Keratinocyte (primary cell): ENCODE results near the gene DLG1. TPM values are rescaled to one million over a fixed set of nuclear protein-coding genes. Genes with fewer than 3 reads are reported as not detected.

ENCODE experiments used
- DNase-seq: peaks from one replicate; pipeline ENCODE4 v3.0.0-alpha.2; 2011; ENCODE audit warnings: low read depth, missing footprints, low spot score
- FAIRE-seq: peaks from 2 replicates; lab custom pipeline; 2011; peaks lifted over from hg19 to GRCh38; lab: Jason Lieb, UNC
- H2AFZ ChIP-seq: 2 replicates; pipeline ENCODE4 v1.6.0; 2012; ENCODE audit warnings: low read length, control low read depth, inconsistent platforms; ENCODE audit not compliant: control insufficient read depth
- H3K27ac ChIP-seq: 2 replicates; pipeline ENCODE4 v1.5.1; 2011; ENCODE audit warnings: low read length; ENCODE audit not compliant: control insufficient read depth, insufficient read depth
- H3K27me3 ChIP-seq: 3 replicates; pipeline ENCODE4 v1.6.0; 2011; ENCODE audit warnings: low read length; ENCODE audit not compliant: control insufficient read depth, insufficient read depth; ENCODE audit errors: extremely low read depth
- H3K36me3 ChIP-seq, 2 experiments: 2 replicates in 1 of 2; 3 replicates in 1 of 2; pipeline ENCODE4 v1.5.1; 2011; ENCODE audit warnings: low read length in 2 of 2, mild to moderate bottlenecking in 1 of 2; ENCODE audit not compliant: control insufficient read depth in 2 of 2, insufficient read depth in 2 of 2; ENCODE audit errors: extremely low read depth in 1 of 2
- H3K4me1 ChIP-seq: 3 replicates; pipeline ENCODE4 v1.5.1; 2011; ENCODE audit warnings: low read length; ENCODE audit not compliant: control insufficient read depth, insufficient read depth; ENCODE audit errors: extremely low read depth
- H3K4me2 ChIP-seq: 3 replicates; pipeline ENCODE4 v1.6.0; 2011; ENCODE audit warnings: low read depth, low read length; ENCODE audit not compliant: control insufficient read depth, insufficient read depth; ENCODE audit errors: extremely low read depth
- H3K4me3 ChIP-seq, 3 experiments: fragments of 200-600 bp in 1 of 3; sonication (generic) in 1 of 3; 2 replicates in 2 of 3; 3 replicates in 1 of 3; pipeline ENCODE4 v1.5.1; 2011 to 2016; ENCODE audit warnings: low read length in 3 of 3, mild to moderate bottlenecking in 3 of 3, control low read depth in 2 of 3, inconsistent platforms in 1 of 3, low read depth in 1 of 3, mixed read lengths in 1 of 3, mixed run types in 1 of 3, moderate library complexity in 1 of 3; ENCODE audit not compliant: control insufficient read depth in 2 of 3, insufficient read depth in 2 of 3; ENCODE audit errors: extremely low read depth in 1 of 3
- H3K79me2 ChIP-seq: 2 replicates; pipeline ENCODE4 v1.6.0; 2012; ENCODE audit warnings: low read length; ENCODE audit not compliant: control insufficient read depth, insufficient read depth
- H3K9ac ChIP-seq: 3 replicates; pipeline ENCODE4 v1.6.0; 2011; ENCODE audit warnings: low read length; ENCODE audit not compliant: control insufficient read depth, insufficient read depth; ENCODE audit errors: extremely low read depth
- H3K9me1 ChIP-seq: 3 replicates; pipeline ENCODE4 v1.6.0; 2011; ENCODE audit warnings: low read length; ENCODE audit not compliant: control insufficient read depth, insufficient read depth; ENCODE audit errors: extremely low read depth
- H3K9me3 ChIP-seq: 2 replicates; pipeline ENCODE4 v1.5.1; 2012; ENCODE audit warnings: low read depth, low read length; ENCODE audit not compliant: control insufficient read depth
- H4K20me1 ChIP-seq: 3 replicates; pipeline ENCODE4 v1.6.0; 2011; ENCODE audit warnings: low read length; ENCODE audit not compliant: control insufficient read depth, insufficient read depth; ENCODE audit errors: extremely low read depth
- CTCF ChIP-seq, 3 experiments: IDR thresholded peaks in 1 of 3; conservative IDR thresholded peaks in 1 of 3; optimal IDR thresholded peaks in 1 of 3; 2 replicates in 2 of 3; 3 replicates in 1 of 3; pipeline versions ENCODE3 to v1.5.1; 2011; ENCODE audit warnings: low read length in 3 of 3, mild to moderate bottlenecking in 3 of 3, moderate library complexity in 2 of 3, control low read depth in 1 of 3, inconsistent platforms in 1 of 3; ENCODE audit not compliant: insufficient read depth in 2 of 3; ENCODE audit errors: extremely low read depth in 1 of 3
- EZH2 ChIP-seq: IDR thresholded peaks from one replicate; pipeline ENCODE4 v1.6.1; 2012; ENCODE audit warnings: inconsistent platforms, mild to moderate bottlenecking, low read length, moderate library complexity
- dilution Hi-C: fragments of 300-500 bp; cut with MboI; formaldehyde crosslinking; loops from one replicate; pipeline ENCODE4 v1.7.0; 2020; ENCODE audit warnings: low sequenced_read_pairs; ENCODE audit not compliant: extremely low pct_ligation_motif_present
- polyA plus RNA-seq, 5 experiments: library from polyadenylated mRNA; depleted of rRNA in 3 of 5; stranded (reverse) in 3 of 5; stranded (forward) in 1 of 5; unstranded in 1 of 5; fragments of >200 nt; gene quantifications; 1 replicate in 1 of 5; 2 replicates in 3 of 5; 3 replicates in 1 of 5; pipeline versions ENCODE4 v1.2.1 to v1.2.3, GENCODE V29; 2011 to 2012; ENCODE audit warnings: missing spikeins in 2 of 5, low read depth in 1 of 5, low replicate concordance in 1 of 5

Gene DLG1
- polyA plus RNA-seq, 1 donor (not counting 4 experiments of a cell fraction or from before 2014, with no cell fraction given), result 139 TPM

- Histone ChIP-seq H3K36me3 (no peaks in the 10 kb centered on the region), H2AFZ (no peak overlapping the region), H4K20me1 (no peaks in the 10 kb centered on the region), H3K79me2 (no peaks in the 10 kb centered on the region), H3K9ac (no peak overlapping the region), H3K4me2 (no peak overlapping the region), H3K9me1 (no peaks in the 10 kb centered on the region), H3K4me3 (no peak overlapping the region), H3K9me3 (no peaks in the 10 kb centered on the region), H3K4me1 (peaks cover 3% of the 10 kb centered on the region), H3K27ac (no peak overlapping the region), H3K27me3 (no peaks in the 10 kb centered on the region)
- no peak for FAIRE-seq
- no peak for DNase-seq
- TF ChIP-seq CTCF (optimal IDR thresholded peaks at IDR 0.05 in 1 of 3, IDR thresholded peaks at IDR 0.05 in 1 of 3, conservative IDR thresholded peaks at IDR 0.05 in 1 of 3; ENCODE audit: extremely low read depth in 1 of 3, insufficient read depth in 2 of 3, low read length in 3 of 3), result no peak
- no peak for TF ChIP-seq EZH2
- dilution Hi-C loops, result no loop called here
Observed at GRCh38 chr3:197325773-197326172, 27.4 kb upstream of the DLG1 start.

DNA sequence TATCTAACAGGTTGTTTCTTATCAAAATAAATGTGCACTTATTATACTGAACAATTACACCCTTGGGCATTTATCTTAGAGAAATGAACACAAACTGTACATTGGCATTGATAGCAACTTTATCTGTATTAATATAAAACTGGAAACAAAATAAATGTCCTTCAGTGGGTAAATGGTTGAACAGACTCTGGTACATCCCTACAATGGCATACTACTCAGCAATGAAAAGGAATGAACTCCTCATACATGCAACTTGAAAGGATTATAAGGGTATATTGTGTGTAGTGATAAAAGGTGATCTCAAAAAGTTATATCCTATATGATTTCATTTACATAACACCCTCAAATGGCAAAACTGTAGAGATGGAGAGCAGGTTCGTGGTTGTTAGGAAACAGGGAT is 23.7 kb upstream of the DLG1 start:
- H3K27me3 ChIP-seq, result no peaks in the 10 kb centered on the region
- no peak overlapping the region for H3K4me3 ChIP-seq
- H3K9me3 ChIP-seq, result no peaks in the 10 kb centered on the region
- DNase-seq (no peak), FAIRE-seq (no peak)
- no peak for TF ChIP-seq CTCF (optimal IDR thresholded peaks at IDR 0.05 in 1 of 3, IDR thresholded peaks at IDR 0.05 in 1 of 3, conservative IDR thresholded peaks at IDR 0.05 in 1 of 3; ENCODE audit: extremely low read depth in 1 of 3, insufficient read depth in 2 of 3, low read length in 3 of 3)
- no peak for TF ChIP-seq EZH2
- H2AFZ ChIP-seq, result no peak overlapping the region
- H3K4me1 ChIP-seq, result peaks cover 16% of the 10 kb centered on the region
- dilution Hi-C loops, result loop anchor here (25.0 kb wide), 1 partner anchor 165 kb away; no protein-coding TSS in a partner anchor
- no peak overlapping the region for H3K9ac ChIP-seq
- H4K20me1 ChIP-seq, result no peaks in the 10 kb centered on the region
- no peaks in the 10 kb centered on the region for H3K9me1 ChIP-seq
- no peak overlapping the region for H3K27ac ChIP-seq
- H3K4me2 ChIP-seq, result no peak overlapping the region
- H3K79me2 ChIP-seq, result no peaks in the 10 kb centered on the region
- no peaks in the 10 kb centered on the region for H3K36me3 ChIP-seq
